ENCODE data around the gene ARSJ. TPM values are rescaled to one million over a fixed set of nuclear protein-coding genes. Genes with fewer than 3 reads are reported as not detected.

Gene ARSJ
- total RNA-seq, 1 donor from 2014 or later: 0.17 TPM

DNA sequence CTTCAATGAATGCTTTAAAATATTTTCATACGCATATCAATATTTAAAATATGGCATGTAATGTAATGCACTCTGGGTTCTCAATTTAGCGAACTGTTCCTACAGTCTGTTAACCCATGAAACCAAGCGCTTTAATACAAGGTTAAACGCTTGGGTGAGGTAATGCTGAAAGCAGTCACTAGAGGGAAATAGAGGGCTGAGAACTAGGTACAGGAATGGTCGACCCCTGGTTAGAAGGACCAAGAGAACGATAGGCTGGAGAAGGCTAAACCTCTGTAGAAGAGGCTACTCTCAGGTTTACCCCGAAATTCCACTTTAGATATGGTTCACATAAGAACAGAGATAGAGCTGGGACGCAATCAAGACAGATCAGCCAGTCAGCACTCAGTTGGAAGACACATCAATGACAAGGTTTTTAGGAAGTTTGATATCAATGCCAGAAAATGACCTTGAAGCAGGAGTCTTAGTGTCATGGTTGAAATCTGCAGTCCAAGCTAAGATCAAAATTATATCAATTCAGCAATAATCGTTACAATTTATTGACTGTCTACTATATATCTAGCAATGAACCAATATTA lies 26.9 kb downstream of the ARSJ start:
- Mint-ChIP-seq H3K27ac (ENCODE audit: unreplicated experiment) (no peak overlapping the region), H3K4me1 (ENCODE audit: low read depth, unreplicated experiment) (peaks cover 12% of the 10 kb centered on the region), H3K9me3 (ENCODE audit: unreplicated experiment) (peaks cover 2% of the 10 kb centered on the region), H3K4me3 (ENCODE audit: unreplicated experiment) (no peak overlapping the region), H3K36me3 (ENCODE audit: unreplicated experiment) (no peaks in the 10 kb centered on the region), H3K27me3 (ENCODE audit: unreplicated experiment) (peaks cover 1% of the 10 kb centered on the region)
- TF ChIP-seq, protein P1, sequence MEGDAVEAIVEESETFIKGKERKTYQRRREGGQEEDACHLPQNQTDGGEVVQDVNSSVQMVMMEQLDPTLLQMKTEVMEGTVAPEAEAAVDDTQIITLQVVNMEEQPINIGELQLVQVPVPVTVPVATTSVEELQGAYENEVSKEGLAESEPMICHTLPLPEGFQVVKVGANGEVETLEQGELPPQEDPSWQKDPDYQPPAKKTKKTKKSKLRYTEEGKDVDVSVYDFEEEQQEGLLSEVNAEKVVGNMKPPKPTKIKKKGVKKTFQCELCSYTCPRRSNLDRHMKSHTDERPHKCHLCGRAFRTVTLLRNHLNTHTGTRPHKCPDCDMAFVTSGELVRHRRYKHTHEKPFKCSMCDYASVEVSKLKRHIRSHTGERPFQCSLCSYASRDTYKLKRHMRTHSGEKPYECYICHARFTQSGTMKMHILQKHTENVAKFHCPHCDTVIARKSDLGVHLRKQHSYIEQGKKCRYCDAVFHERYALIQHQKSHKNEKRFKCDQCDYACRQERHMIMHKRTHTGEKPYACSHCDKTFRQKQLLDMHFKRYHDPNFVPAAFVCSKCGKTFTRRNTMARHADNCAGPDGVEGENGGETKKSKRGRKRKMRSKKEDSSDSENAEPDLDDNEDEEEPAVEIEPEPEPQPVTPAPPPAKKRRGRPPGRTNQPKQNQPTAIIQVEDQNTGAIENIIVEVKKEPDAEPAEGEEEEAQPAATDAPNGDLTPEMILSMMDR (IDR thresholded peaks at IDR 0.05; ENCODE audit: partially characterized antibody, unreplicated experiment): peak; percentile 85
- DNase-seq: peak; percentile 19

DNA sequence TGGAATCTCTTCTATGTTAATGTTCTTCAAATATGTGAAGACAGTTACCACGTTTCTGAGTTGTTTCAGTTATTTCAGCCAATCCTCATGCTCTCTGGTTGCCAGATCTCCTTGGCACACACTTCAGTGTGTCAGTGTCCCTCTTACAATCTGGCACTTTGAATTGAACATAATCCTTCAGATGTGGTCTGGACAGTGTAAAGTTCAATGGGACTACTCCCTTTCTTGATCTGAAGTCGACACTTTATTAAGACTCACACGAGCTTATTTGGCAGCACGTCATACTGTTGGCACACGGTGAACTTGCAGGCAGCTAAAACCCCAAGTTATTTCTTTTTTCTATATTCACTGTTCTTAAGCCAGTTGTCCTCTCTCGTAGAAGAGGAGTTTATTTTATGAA lies 28.2 kb downstream of the ARSJ start:
- peaks cover 12% of the 10 kb centered on the region for H3K4me1 Mint-ChIP-seq (ENCODE audit: low read depth, unreplicated experiment)
- H3K4me3 Mint-ChIP-seq (ENCODE audit: unreplicated experiment): no peak overlapping the region
- no peaks in the 10 kb centered on the region for H3K36me3 Mint-ChIP-seq (ENCODE audit: unreplicated experiment)
- H3K27me3 Mint-ChIP-seq (ENCODE audit: unreplicated experiment): no peaks in the 10 kb centered on the region
- TF ChIP-seq, protein P1 (IDR thresholded peaks at IDR 0.05; ENCODE audit: partially characterized antibody, unreplicated experiment): no peak
- H3K9me3 Mint-ChIP-seq (ENCODE audit: unreplicated experiment): peaks cover 2% of the 10 kb centered on the region
- DNase-seq: no peak
- no peak overlapping the region for H3K27ac Mint-ChIP-seq (ENCODE audit: unreplicated experiment)

DNA sequence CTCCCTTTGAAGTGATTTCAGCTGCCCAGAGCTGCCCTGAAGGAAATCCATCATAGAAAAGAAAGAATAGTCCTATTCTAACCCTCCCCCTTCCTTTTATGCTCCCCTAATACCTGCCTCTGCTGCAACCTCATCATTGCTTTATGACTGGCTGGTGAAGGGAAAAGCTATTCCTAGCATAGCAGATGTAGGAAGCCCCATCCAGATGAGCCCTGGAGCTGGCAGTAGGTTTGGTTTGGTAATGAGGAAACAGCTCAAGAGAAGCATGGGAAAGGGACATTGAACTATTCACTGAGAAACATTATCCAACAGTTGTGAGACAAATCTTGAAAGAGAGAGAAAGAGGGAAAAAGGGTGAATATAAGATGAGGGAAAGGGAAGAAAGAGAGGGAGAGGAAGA lies 29.2 kb downstream of the ARSJ start:
- H3K4me1 Mint-ChIP-seq (ENCODE audit: low read depth, unreplicated experiment): peaks cover 12% of the 10 kb centered on the region
- no peaks in the 10 kb centered on the region for H3K27me3 Mint-ChIP-seq (ENCODE audit: unreplicated experiment)
- no peak overlapping the region for H3K27ac Mint-ChIP-seq (ENCODE audit: unreplicated experiment)
- no peaks in the 10 kb centered on the region for H3K36me3 Mint-ChIP-seq (ENCODE audit: unreplicated experiment)
- no peak overlapping the region for H3K4me3 Mint-ChIP-seq (ENCODE audit: unreplicated experiment)
- TF ChIP-seq, protein P1 (IDR thresholded peaks at IDR 0.05; ENCODE audit: partially characterized antibody, unreplicated experiment): no peak
- peaks cover 2% of the 10 kb centered on the region for H3K9me3 Mint-ChIP-seq (ENCODE audit: unreplicated experiment)
- DNase-seq: no peak

DNA sequence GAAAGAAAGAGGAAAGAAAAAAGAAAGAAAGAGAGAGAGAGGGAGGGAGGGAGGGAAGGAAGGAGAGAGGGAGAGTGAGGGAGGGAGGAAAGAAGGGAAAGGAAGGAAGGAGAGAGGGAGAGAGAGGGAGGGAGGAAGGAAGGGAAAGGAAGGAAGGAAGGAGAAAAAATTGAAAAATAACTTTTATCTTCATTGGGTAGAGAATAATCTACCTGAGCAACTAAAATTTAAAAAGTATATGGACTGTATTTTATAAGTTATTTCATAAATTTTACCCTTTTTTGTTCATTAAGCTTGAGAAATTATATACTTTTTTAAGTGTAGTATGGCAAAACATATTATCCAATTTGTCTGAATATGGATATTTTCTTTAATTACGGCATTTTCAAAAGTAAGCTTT lies 32.0 kb downstream of the ARSJ start:
- no peaks in the 10 kb centered on the region for H3K36me3 Mint-ChIP-seq (ENCODE audit: unreplicated experiment)
- H3K4me3 Mint-ChIP-seq (ENCODE audit: unreplicated experiment): no peak overlapping the region
- H3K27ac Mint-ChIP-seq (ENCODE audit: unreplicated experiment): no peak overlapping the region
- peaks cover 4% of the 10 kb centered on the region for H3K4me1 Mint-ChIP-seq (ENCODE audit: low read depth, unreplicated experiment)
- no peak for DNase-seq
- H3K9me3 Mint-ChIP-seq (ENCODE audit: unreplicated experiment): no peaks in the 10 kb centered on the region
- TF ChIP-seq, protein P1 (IDR thresholded peaks at IDR 0.05; ENCODE audit: partially characterized antibody, unreplicated experiment): no peak
- no peaks in the 10 kb centered on the region for H3K27me3 Mint-ChIP-seq (ENCODE audit: unreplicated experiment)

DNA sequence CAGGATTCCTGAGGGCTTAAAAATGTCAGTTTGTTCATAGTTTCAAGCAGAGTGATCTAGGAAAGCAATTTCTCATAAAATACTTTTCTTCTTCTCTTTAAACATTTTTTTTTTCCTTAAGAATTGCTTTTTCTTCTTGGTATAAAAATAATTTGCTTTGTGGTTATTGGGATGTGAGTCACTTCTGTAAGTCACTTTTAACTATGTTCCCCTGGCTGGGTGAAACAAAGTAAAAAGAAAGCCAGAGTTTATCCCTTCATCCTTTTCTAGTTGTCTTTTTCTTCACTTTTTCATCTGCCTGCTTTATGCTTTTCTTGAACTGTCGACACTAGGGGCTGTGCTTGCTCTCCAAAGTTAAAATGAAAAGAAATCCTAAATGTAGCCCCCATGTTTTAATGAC lies 33.5 kb downstream of the ARSJ start:
- no peaks in the 10 kb centered on the region for H3K9me3 Mint-ChIP-seq (ENCODE audit: unreplicated experiment)
- no peak overlapping the region for H3K27ac Mint-ChIP-seq (ENCODE audit: unreplicated experiment)
- DNase-seq: no peak
- H3K4me3 Mint-ChIP-seq (ENCODE audit: unreplicated experiment): no peak overlapping the region
- no peaks in the 10 kb centered on the region for H3K36me3 Mint-ChIP-seq (ENCODE audit: unreplicated experiment)
- H3K27me3 Mint-ChIP-seq (ENCODE audit: unreplicated experiment): no peaks in the 10 kb centered on the region
- H3K4me1 Mint-ChIP-seq (ENCODE audit: low read depth, unreplicated experiment): peaks cover 4% of the 10 kb centered on the region
- TF ChIP-seq, protein P1 (IDR thresholded peaks at IDR 0.05; ENCODE audit: partially characterized antibody, unreplicated experiment): no peak

Data from glutamatergic neuron (in vitro differentiated cells).